ENCODE results near the gene SPOP.
A peak's percentile ranks its signal among the peaks of the same experiment; 100 is the strongest.
"Not testable (repeated sequence)": the region's sequence is repeated elsewhere in the genome, so short reads cannot be mapped to it uniquely, and the experiment has no call there.

The SPOP gene

DNA sequence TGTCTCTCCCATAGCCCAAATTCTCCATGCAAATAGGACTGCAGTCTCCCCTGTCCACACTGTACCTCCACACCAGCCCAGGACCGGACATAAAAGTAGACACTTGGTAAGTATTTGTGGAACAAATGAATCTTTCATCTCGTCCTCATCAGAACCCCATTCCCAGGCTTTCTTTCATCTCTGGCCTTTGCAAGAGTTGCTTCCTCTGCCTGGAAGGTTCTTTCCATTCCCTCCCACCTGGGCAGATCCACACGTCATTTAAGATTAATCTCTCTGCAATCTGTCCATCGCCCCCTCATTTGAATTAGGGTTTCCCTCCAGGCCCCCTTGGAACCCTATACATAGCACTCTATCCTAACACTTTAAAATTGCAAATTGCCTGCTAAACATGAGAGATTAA is 106.1 kb downstream of the SPOP start:
- DNase-seq (ENCODE audit: low spot score), result no peak

DNA sequence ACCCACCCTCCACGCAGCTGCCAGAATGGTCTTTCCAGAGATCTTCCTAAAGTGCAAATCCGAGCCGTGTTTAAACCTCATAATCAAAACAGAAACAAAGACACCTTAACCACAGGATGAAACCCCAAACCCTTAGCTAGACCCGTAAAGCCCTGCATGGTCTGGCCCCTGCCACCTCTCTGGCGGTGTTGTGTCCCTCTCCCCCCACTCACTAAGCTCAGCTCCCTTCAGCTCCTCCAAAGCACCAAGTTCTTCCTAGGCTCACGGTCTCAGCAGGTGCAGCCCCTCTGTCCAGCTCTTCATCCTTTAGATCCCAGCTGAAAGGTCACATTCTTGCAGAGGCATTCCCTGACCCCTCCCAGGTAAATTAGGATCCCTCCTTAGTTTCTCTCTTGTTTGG is 106.6 kb downstream of the SPOP start:
- DNase-seq (ENCODE audit: low spot score), result no peak

DNA sequence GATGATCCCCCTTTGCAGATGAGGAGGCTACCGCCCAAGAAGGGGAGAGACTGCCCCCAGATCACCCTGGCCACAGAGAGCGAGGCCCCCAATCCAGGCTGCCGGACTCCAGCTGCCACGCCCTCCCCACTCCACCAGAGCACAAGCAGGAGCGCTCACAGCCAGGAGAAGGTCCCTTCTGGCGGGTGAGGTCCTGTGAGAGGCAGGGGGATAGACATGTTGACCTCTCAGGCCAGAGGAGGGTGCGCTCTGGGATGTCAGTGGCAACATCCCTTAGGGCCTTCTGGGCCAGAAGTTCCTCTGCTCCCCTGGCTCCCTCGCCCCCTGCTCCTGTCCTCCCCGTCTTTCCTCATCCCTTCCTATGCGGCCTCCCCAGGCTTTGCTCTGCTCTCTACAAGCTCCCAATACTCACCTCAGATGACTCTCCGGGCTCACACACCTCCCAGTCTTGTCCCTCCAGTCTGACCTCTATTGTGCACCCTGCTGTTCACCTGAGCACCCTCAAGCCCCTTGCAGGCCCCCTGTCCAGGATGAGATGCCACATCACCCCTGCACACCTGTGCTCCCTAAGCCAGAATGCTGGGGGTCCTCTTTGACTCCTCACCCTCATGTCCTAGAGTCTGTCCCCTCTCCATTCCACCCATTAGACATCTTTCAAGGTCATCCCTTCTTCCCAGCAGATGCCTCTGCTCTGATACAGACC is 107.2 kb downstream of the SPOP start:
- DNase-seq (ENCODE audit: low spot score), result no peak

DNA sequence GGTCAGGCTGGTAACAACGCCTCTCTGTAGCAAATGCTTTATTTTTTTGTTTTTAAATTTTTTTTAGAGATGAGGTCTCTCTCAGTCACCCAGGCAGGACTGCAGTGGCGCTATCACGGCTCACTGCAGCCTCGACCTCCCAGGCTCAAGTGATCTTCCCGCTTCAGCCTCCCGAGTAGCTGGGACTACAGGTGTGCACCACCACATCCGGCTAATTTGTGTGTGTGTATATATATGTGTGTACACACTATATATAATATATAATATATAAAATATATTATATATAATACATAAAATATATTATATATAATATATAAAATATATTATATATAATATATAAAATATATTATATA is 109.2 kb downstream of the SPOP start:
- not testable (repeated sequence) for DNase-seq (ENCODE audit: low spot score)

DNA sequence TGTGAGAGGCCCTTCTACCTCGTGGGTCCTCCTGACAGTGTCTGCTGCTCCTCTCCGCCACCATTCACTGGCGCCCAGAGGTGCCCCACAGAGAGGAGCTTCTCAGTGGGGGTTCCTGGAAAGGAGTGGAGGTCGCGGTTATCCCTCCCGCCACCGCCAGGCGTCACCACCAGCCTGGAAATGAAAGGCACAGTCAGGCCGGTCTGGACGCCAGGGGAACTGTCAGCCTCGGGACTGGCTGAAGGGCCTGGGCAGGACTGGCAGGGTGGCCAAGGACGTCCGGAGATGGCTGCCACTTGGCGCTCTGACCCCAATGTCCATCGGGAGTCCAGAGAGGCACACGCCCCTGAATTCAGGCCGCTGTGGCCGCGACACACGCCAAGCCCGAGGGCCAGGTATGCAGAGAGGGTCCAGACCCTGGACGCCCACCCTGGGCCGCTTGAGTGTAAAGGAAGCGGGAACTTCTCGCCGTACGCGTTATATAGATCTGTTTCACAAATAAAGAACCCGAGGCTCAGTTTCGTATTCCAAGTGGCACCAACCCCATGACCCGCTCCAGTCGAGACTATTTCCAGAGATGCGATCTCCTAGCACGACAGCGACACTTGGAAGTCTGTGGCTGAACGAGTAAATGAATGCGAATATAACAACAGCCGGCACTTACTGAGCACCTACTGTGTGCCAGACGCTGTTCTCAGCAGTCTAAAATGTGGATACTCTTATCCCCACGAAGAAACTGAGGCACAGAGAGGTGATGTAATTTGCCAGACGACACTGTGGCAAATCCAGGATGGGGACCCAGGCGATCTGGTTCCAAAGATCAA is 109.8 kb downstream of the SPOP start:
- peak; percentile 84 for DNase-seq (ENCODE audit: low spot score)

DNA sequence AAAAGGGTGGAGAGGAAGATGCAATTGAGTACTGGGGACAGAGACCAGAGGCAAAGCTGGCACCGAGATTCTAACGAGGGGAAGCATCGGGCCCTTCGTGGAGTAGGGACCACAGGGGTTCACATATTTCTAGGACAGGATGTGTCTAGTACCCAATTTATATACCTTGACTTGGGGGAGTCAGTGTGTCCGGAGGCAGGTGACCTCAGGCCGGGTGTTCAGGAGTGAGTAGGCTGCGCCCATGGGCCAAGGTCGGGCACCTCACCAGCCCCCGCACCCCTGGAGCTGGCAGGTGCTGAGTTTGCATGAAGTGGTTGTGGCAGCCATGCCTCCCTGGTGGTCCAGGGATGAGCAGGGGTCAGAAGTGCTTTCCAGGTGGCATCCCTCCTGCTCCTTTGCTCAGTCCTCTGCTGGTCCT is 110.8 kb downstream of the SPOP start:
- DNase-seq (ENCODE audit: low spot score), result no peak

DNA sequence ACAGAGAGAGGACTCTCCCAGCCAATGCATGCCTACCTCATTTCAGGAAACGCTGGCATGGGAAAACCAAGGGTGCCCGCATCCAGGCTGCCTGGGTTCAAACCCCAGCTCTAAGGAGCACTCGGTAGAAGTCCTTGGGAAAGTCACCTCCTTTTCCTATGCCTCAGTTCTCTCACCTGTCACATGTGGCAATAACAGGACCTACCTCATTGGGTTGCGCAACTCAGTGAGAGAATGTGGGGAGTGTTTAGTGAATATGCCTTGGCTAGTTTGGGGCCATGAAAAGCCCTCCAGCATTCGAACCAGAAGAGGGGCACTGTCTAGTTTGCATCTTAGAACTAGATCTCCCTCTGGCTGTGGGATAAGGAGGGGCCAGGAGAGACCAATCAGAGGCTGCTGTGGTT is 111.2 kb downstream of the SPOP start:
- DNase-seq (ENCODE audit: low spot score), result no peak

DNA sequence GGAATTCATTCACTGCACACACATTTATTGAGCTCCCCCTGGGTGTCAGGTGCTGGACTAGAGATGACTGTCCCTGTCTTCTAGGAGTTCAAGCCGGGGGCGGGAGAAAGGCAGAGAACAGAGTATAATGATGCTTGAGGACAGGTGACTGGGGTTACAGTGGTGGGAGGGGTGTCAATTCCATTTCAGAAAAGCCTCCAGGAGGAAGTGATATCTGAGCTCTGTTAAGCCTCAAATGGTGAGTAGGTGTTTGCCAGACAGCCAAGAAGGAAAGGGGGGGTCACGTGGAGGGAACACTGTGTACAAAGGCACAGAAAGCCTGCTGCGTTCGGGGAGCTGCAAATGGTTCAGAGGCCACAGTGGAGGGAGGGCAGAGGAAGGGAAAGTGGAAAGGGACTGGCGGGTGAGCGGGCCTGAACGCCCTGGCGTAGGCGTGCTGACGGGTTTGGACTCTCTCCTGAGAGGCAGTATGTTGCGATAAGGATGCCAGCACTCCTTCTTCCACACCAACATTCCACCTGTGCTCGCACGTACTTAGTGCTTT is 111.9 kb downstream of the SPOP start:
- no peak for DNase-seq (ENCODE audit: low spot score)

DNA sequence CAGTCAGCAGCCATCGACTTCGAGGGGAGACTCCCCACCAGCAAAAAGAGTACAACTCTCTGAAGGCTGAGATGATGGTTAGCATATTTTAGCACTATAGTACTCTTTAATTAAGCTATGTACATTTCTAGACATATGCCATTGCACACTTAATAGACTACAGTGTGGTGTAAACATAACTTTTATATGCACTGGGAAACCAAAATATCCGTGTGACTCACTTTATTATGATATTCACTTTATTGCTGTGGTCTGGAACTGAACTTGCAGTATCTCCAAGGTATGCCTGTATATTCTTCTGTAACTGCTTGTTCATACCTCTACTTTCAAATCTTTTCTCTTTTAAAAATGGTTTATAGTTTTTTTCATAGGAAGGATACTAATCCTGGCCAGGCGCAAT is 113.3 kb downstream of the SPOP start:
- no peak for DNase-seq (ENCODE audit: low spot score)

DNA sequence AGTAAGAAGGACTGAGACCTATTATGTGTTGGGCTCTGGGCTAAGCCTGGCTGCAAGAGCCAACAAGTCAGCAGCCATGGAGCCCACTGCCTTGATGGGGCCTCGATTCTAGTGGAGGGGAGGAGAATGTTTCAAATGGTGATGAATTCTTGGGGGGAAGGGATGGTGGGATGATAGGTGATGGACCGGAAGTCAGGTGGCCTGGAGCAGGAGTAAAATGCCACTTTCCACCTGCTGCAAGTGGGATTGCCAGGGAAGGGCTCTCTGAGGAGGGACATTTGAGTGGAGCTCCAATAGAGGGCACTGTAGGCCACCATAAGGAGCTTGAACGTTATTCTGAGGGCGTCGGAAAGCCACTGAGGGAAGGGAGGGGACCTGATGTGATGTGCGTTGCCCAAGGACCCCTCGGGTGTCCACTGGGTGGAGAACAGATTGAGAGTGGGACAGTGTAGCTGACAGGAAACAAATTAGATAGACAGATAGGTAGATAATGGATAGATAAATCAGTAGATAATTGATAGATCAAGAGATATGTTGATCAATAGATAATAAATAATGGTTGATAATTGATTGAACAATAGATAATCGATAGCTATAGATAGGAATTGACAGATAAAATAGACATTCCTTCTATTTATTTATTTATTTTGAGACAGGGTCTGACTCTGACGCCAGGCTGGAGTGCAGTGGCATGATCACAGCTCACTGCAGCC is 120.4 kb downstream of the SPOP start:
- DNase-seq (ENCODE audit: low spot score), result peak; percentile 46

DNA sequence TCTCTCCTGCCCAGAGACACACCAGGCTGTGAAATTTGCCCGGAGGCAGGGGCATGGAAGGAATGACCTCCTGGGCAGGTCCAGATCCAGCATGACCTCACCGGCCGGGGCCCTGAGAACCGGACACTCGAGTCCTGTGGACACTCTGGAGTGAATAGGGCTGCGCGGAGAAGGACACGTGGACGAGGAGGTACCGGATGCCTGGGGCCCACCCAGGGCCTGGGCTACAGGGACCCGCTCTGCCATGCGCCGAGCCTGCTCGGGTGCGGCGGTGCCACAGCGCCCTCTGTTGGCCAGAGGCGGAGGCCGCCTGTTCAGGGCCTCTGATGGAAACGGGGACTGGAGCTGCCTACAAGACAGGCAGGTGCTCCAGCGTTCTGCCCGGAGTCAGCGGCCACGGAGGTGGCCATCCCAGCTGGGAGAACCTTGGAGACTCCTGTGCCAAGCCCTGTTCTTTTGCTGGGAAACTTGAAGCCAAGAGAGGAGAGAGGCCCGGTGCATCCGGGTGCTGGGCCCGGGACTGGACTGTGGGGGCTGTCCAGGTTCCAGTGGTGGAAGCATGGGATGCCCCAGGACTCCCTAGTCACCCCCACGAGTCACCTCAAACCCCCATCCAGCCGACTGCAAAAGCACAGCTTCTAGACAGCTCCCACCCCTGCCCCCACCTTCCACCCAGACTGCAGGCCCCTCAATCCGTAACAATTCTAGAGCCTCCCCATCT is 121.5 kb downstream of the SPOP start:
- peak; percentile 87 for DNase-seq (ENCODE audit: low spot score)

DNA sequence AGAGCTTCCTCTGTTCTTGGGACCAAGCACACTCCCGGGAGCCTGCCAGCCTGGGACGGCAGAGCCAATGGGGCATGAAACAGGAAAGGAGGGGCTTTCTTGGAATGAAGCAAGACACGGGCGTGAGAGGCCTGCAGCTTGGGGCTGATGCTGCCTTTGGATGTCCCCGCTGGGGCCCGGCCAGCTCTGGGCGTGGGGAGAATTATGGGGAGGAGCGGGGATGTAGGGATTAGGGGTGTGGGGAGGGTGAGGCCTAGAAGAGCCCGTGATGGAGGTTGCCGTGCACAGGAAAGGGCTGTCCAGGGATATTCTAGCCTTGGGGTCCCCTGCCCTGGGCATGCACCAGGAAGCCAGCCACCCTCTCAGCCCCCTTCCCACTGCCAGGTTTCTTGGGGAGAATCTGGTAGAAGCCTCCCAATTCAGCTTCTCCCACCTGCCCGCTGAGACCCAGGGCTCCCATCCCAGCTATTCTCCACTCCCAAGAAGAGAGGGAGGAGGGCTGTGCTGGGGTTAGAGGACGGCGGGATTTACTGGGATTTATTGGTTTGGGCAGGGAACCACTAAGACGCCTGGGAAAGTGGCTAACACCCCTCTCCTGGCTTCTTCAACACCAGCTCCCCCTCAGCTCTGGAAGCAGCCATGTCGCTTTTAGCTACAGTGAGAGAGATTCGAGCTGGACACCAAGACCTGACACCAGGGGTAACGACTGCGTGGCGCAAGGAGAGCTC is 122.2 kb downstream of the SPOP start:
- DNase-seq (ENCODE audit: low spot score), result no peak

DNA sequence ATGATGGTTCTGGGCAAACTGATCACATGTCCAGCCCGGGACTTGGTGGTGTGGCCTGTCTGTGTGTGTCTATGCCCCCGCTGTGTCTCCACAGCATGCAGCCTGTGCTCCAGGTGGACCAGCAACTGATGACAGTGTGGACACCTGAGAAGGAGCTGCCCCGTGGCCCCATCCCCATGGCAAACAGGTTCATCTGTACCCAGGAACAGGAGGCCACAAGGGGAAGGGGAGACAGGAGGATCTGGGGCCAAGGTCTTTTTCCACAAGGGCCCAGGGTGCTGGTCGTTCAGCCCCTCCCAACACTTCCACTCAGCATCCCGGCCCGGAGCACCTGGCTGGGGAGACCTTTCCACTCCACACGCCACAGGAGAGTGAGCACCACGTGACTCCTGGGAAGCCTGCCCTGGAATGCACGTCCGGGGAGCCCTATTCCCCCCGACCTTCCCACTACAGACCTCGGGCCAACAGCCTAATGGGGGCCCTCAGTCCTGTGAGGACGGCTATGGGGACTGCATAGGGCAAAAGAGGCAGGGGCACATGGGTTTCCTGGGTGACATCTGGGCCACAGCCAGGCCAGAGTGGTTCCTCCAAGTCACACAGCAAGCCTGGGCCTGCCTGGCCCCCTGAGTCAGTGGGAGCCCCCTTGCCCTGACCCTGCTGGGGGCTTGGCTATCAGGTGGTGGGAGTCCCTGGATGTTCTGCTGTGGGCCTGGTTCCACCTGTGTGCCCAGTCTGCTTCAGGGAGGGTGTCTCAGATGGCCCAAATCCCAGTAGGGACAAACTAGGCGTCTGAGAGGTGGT is 123.0 kb downstream of the SPOP start:
- DNase-seq (ENCODE audit: low spot score), result no peak

DNA sequence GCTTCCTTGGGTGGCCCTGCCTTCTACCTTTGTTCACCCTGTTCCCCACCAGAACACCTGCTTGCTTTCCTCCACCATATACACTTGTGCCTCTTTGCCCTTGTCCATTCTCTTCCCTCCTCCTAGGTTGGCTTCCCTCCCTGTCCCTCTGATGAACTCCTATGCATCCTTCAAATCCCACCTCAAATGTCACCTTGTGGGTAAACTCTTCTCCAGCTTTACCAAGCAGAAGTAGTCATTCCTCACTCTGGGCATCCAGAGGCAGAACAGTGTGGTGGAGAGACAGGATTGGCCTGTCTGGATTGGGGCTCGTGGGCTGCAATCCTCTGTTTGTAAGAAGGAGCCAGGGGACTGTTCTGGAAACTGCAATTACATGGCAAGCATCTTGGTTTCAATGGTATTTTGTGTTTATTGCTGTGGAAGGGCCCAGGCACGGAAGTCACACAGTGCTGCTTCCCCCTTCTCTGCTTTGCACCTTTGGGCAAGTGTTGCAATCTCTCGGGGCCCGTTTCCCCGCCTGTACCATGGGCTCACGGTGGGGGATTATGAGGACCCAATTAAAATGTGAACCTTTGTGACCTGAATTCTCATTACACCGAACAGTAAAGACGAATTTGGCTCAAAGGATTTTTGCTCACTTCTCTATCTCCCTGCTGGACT is 124.1 kb downstream of the SPOP start:
- no peak for DNase-seq (ENCODE audit: low spot score)

DNA sequence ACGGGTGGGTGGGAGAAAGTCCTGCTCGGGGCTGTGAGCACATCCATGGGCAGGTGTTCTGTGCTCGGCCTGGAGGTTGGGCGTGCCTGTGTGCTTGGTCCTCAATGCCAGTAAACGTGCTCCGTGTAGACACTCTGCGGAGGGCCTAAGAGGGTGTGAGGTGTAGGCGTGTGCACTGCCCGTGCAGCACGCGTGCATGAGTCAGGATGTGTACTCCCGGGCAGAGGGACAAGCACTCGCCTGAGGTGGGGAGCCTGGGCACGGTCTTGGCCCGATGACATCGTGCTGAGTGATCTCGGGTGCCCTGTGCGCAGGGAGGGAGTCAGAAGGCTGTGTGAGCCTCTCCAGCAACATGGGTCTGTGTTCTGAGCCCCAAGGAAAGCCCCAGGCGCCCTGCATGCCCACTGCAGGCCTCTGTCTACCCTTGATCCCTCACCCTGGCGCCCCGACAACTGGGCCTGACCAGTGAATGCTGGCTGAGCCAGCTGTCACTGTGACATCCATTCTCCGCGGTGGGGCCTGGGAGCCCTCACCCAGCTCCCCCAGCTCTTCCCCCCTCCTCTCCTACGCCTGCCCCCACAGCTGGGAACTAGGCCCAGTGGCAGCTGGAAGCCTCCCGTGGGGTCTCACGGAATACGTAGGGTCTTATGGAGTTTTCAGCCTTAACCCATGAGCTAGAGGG is 125.7 kb downstream of the SPOP start:
- DNase-seq (ENCODE audit: low spot score), result no peak

DNA sequence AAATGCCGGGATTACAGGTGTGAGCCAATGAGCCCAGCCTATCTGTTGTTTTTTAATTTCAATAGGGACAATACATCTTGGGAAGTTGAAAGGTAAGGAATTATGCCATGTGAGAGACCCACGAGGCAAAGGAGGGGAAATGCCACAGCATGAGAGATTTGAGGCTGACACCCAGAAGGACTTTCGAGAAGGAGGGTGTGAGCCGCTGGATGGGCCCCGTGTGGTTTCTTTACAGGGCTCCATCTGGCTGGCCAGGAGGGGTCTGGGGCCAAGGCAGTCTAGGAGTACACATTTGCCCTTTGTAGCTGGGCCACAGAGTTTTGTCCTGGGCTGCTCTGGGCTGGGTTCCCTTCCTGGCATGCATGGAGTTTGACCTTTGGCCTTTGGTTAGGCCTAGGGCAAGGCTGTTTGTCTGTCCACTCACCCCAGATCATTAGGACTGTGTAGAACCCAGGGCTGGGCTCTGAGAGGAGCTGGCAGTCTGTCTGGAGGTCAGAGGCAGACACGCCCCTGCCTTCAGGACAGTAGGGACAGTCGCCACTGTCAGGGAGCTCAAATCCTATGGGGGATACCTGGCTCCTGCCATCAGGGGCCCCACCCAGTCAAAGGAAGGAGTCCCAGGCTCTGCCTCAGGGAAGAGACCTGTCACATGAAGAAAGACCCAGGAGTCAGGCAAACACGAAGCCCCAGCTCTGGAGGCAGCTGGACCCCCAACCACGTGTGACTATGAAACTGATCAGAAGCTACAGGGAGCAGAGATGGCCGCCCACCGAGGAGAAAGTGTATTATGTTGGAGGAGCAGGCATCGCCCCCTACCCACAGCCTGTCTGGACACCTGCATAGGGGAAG is 126.5 kb downstream of the SPOP start:
- DNase-seq (ENCODE audit: low spot score), result no peak

DNA sequence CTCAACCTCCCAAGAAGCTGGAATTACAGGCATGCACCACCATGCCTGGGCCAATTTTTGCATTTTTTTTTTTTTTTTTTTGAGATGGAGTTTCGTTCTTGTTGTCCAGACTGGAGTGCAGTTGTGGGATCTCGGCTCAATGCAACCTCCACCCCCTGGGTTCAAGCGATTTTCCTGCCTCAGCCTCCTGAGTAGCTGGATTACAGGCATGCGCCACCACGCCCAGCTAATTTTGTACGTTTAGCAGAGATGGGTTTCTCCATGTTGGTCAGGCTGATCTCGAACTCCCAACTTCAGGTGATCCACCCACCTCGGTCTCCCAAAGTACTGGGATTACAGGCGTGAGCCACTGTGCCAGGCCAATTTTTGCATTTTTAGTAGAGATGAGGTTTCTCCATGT is 127.1 kb downstream of the SPOP start:
- not testable (repeated sequence) for DNase-seq (ENCODE audit: low spot score)

Data from AG08395 (cell line).